HL-60 (cell line): ENCODE results near the gene RGPD8.

Experiments used
- GABPA ChIP-seq: IDR thresholded peaks from 2 replicates; pipeline ENCODE4 v1.6.1; 2012; ENCODE audit warnings: low read depth
- POLR2AphosphoS5 ChIP-seq: IDR thresholded peaks from 2 replicates; pipeline ENCODE4 v1.6.1; 2012; ENCODE audit warnings: low read depth
- SPI1 ChIP-seq: IDR thresholded peaks from 2 replicates; pipeline ENCODE4 v1.6.1; 2012; ENCODE audit warnings: low read depth, mild to moderate bottlenecking, borderline replicate concordance
- TF ChIP-seq, protein P1 (sequence below): IDR thresholded peaks from one replicate; pipeline ENCODE4 v1.5.1; 2011; ENCODE audit warnings: low read length, control low read depth, inconsistent platforms; ENCODE audit not compliant: insufficient read depth
- TF ChIP-seq, protein P2 (sequence below): IDR thresholded peaks from 2 replicates; pipeline ENCODE4 v1.6.1; 2012; ENCODE audit warnings: low read depth; ENCODE audit not compliant: insufficient replicate concordance

DNA sequence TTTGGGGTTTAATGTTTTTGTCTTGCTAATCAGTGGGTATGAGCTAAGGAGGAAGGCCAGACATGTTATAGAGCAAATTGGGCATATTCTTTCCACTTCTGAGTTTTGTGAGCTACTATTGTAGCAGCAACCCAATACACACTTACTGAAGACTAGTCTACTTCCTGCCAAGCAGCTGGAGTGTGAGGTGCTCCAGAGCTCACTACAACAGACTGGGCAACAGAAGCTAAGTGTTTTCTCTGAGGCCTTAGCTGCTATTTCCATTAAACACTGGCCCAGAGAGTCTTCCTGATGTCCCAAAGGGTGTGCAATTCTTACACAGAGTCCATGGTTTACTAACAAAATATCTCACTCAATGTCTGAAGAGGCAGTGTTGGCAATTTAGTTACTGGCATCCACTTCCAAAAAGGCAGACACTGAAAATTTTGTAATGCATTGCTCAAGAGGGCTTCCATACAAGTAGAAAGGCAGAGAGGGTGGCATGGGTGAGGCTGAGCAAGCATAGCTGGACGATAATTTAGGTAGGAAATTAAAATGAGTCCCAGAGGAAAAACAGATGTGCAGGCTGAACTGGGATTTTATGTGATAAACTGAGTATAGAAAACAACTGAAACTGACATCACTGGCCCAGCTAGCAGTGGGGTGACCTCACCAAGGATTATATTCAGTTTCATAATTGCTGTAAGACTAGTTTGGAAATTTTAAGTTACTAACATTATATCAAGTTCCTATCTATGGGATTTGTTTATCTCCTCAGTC, 89.4 kb downstream of the RGPD8 start:
- no peak for TF ChIP-seq SPI1
- TF ChIP-seq POLR2AphosphoS5 = no peak
- TF ChIP-seq, protein P1, sequence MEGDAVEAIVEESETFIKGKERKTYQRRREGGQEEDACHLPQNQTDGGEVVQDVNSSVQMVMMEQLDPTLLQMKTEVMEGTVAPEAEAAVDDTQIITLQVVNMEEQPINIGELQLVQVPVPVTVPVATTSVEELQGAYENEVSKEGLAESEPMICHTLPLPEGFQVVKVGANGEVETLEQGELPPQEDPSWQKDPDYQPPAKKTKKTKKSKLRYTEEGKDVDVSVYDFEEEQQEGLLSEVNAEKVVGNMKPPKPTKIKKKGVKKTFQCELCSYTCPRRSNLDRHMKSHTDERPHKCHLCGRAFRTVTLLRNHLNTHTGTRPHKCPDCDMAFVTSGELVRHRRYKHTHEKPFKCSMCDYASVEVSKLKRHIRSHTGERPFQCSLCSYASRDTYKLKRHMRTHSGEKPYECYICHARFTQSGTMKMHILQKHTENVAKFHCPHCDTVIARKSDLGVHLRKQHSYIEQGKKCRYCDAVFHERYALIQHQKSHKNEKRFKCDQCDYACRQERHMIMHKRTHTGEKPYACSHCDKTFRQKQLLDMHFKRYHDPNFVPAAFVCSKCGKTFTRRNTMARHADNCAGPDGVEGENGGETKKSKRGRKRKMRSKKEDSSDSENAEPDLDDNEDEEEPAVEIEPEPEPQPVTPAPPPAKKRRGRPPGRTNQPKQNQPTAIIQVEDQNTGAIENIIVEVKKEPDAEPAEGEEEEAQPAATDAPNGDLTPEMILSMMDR = no peak
- TF ChIP-seq, protein P2, sequence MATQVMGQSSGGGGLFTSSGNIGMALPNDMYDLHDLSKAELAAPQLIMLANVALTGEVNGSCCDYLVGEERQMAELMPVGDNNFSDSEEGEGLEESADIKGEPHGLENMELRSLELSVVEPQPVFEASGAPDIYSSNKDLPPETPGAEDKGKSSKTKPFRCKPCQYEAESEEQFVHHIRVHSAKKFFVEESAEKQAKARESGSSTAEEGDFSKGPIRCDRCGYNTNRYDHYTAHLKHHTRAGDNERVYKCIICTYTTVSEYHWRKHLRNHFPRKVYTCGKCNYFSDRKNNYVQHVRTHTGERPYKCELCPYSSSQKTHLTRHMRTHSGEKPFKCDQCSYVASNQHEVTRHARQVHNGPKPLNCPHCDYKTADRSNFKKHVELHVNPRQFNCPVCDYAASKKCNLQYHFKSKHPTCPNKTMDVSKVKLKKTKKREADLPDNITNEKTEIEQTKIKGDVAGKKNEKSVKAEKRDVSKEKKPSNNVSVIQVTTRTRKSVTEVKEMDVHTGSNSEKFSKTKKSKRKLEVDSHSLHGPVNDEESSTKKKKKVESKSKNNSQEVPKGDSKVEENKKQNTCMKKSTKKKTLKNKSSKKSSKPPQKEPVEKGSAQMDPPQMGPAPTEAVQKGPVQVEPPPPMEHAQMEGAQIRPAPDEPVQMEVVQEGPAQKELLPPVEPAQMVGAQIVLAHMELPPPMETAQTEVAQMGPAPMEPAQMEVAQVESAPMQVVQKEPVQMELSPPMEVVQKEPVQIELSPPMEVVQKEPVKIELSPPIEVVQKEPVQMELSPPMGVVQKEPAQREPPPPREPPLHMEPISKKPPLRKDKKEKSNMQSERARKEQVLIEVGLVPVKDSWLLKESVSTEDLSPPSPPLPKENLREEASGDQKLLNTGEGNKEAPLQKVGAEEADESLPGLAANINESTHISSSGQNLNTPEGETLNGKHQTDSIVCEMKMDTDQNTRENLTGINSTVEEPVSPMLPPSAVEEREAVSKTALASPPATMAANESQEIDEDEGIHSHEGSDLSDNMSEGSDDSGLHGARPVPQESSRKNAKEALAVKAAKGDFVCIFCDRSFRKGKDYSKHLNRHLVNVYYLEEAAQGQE = no peak
- no peak for TF ChIP-seq GABPA
